ENCODE measurements around the gene KLHL34.

The KLHL34 gene, protein sequence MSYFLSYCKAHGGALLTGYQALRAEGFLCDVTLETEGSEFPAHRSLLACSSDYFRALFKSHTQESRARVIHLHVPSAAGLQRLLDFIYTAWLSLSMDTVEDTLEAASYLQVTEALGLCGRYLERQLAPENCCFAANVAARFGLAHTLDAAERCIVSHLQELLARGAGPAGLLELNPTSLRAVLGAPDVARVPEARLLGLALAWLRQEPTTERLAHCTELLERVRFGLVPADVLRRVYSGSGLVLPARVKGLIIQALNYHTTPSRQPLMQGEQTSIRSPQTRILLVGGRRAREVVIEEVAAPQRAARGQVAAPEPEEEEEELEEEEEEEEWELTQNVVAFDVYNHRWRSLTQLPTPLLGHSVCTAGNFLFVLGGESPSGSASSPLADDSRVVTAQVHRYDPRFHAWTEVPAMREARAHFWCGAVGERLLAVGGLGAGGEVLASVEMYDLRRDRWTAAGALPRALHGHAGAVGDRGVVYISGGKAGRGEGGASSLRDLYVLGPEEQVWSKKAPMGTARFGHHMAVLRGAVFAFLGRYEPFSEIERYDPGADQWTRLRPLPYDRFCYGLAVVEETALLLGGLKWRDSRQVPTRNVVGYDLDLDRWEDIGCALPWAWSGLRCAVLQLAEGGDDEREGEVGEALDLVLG

GRCh38 chrX:21658152-21658737, at the start of gene KLHL34:
Gene KLHL34, minus strand, starts transcription at chrX:21658330. Its CDS starts 542 bp downstream, at chrX:21657788.
- DNase-seq, result no peak

DNA sequence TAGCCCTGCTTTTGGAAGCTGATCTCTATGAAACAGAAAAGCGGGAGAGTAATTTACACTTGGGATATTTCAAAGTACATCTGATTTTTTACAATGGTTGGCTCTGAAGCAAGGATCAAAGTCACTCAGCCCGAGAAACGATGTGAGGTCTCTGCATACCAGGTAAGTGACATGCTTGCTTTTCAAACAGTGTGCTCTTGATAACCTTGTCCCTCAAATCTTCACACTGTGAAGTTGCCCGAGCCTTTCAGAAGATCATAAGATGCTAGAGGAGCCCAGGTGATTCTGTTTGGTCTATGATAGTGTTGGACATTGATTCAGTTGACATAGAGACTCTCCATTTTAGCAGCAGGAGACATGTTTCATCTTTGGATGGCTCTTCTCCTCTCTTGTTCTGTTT, 47.1 kb upstream of the KLHL34 start:
- DNase-seq, result no peak

DNA sequence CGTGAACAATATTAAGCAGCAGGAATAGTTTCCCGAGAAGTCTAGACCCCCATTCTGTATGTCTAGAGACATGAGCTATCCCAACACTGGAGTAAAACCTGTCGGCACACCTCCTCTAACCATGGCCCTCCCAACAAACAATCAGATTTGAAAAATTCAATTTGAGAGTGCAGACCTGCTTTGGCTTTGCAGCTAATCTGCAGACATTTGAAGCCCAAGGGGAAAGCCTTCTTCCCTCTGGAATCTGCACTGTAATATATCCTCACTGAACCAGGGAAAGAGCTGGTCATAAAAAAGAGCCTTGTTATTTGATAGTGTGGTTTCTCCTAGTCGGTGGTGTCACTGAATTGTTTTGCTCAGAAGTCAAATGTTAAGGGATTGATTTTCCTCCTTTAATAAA, 44.6 kb upstream of the KLHL34 start:
- DNase-seq, result no peak

GRCh38 chrX:21700967-21701366, 42.8 kb upstream of the KLHL34 start:
- DNase-seq, result no peak

DNA sequence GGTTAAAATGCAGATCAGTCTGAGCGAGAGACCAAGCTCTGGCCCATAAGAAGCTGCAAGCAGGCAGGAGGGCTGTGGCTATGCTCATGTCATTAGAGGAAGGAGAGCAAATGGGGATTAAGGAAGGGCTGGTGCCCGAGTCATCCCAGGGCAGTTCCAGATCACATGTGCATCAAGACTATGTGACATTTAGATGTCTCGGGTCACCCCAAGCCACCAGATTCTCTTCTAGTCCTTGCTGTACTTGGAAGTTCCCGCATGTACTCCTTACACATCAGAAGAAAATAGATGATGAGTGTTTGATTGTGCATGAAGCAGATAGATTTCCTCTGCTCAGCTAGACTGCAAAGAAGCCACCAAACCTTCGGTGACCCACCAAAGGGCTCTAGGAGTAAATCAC, 42.1 kb upstream of the KLHL34 start:
- DNase-seq, result no peak

- no peak for DNase-seq
Measured at GRCh38 chrX:21699136-21699535, 41.0 kb upstream of the KLHL34 start.

DNA sequence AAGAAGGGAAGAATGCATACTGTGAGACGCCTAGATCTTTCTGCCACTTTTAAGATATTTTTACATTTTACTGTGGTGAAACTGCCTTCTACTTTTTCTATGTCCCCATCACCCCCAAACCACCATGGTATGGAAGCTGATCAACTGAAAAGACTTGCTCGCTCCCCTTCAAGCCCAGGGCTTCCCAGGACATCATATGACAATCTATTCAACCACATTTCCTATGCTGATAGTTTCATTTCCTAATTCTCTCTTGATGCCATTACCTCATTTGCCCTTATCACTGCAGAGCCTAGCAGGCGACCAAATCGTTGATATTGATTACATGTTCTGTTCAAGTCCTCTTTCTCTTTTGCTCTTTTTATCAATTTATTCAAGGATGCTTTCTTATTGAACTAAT, 40.1 kb upstream of the KLHL34 start:
- DNase-seq, result no peak

- no peak for DNase-seq
Measured at GRCh38 chrX:21691512-21692018, 33.4 kb upstream of the KLHL34 start.

GRCh38 chrX:21683941-21684340, 25.8 kb upstream of the KLHL34 start:
- no peak for DNase-seq

DNA sequence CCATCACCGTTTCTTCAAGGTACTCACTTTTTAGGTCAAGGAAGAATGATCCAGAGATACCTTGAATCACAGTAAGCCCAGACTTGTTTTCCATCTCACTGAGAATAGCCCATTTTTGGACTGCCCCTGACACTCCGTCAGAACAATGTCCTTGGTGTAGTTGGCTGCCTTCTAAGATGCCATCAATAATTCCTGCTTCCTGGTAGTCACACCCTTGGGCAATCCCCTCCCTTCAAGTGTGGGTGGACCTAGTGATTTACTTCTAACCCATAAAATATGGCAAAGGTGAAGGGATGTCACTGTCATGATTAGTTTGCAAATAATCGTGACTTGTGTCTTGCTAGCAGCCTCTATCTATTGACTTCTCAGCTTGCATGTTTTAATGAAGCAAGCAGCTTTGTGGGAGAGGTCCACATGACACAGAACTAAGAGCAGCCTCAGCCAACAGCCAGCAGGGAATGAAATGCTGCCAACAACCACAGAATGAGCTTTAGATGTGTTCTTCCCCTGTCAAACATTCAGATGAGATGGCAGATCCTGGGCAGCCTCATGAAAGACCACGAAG, 20.0 kb upstream of the KLHL34 start:
- no peak for DNase-seq

GRCh38 chrX:21675931-21676330, 17.8 kb upstream of the KLHL34 start:
- no peak for DNase-seq

- no peak for DNase-seq
Measured at GRCh38 chrX:21674430-21675186, 16.5 kb upstream of the KLHL34 start.

DNA sequence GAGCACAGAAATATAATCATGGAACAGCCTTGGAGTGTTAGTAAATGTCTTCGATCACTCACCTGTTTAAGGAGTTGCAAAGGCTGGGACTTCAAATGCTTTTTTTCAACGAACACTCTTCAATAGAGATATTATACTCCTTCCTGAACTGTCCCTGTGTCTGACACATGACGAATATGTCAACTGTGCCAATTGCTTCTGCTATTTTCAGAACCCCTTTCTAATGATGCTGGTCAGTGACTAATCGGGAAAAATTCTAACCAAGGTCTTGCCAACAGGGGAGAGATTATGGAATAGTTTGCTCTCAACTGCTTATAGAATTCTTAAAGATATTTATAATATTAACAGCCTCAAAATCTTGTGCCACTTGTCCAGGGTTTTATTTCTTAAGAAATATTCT, 8.5 kb upstream of the KLHL34 start:
- no peak for DNase-seq

GRCh38 chrX:21666252-21666651, 8.1 kb upstream of the KLHL34 start:
- DNase-seq, result no peak

DNA sequence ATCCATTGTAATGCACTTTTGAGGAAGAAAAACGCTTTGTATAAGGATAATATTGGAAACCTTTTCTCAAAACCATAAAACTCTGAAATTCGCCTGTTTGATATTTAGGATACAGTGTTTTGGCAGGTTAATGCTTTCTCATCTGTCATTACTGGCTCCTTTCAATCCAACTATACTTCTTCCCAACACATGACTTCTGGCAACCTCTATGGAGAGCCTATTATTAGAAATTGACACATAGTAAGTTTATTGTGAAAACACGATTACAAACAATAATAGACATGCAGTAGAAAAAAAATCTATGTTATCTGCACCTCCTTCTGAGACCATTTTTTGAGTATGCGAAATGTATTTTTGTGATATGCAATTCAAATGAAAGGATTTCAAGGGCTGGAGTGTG, 4.6 kb upstream of the KLHL34 start:
- no peak for DNase-seq

DNA sequence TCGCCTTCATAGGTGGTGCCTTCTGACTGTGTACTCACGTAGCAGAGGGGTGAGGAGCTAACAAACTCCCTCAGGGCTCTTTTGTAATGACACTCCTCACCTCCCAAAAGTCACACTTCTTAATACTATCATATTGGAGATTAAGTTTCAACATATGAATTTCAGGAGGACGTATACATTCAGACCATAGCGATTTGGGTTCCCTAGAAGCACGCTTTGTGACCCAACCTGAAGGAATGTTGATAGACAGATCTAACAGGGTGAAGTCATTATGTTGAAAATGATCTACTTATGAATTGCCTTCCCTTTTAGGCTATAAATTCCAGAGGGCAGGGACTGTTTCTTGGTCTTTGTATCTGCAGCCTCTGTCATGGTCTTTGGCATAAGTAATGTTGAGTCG, 3.2 kb upstream of the KLHL34 start:
- no peak for DNase-seq

DNA sequence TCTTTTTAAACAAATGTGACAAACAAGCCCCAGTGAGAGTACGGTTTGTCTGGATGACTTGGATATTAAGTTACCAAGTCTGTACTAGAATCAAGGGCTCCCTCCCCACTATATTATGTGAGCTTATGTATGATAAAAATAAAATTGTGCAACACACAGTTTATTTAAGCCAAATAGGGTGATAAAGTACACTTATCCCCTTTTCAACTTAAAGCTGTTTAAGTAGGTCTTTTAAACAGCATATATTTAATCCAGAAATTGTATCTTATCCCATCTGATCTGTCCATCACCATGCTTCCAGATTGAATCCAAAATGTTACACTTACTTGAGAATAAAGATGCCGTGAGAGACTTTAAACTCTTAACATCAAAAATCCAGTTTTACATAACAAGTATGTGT, 2.0 kb upstream of the KLHL34 start:
- no peak for DNase-seq

DNA sequence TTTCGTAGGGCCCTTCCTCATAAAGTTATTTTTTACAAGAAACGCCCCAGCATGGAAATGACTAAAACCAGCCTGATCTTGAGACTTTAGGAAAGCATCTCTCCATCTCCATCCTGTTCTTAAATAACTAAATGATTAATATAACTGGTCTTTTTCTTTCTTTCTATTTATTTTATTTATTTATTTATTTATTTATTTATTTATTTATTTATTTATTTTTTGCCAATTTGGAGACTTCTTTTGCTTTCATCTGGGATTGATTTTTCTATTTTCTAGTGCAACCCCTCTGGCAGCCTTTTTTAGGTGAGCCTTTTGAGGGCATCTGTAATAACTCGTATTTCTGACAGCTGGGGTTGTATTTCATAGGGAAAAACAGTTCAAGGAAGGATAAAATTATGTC, 1.2 kb upstream of the KLHL34 start:
- DNase-seq, result no peak

GRCh38 chrX:21658746-21659145, 616 bp upstream of the KLHL34 start:
- no peak for DNase-seq

DNA sequence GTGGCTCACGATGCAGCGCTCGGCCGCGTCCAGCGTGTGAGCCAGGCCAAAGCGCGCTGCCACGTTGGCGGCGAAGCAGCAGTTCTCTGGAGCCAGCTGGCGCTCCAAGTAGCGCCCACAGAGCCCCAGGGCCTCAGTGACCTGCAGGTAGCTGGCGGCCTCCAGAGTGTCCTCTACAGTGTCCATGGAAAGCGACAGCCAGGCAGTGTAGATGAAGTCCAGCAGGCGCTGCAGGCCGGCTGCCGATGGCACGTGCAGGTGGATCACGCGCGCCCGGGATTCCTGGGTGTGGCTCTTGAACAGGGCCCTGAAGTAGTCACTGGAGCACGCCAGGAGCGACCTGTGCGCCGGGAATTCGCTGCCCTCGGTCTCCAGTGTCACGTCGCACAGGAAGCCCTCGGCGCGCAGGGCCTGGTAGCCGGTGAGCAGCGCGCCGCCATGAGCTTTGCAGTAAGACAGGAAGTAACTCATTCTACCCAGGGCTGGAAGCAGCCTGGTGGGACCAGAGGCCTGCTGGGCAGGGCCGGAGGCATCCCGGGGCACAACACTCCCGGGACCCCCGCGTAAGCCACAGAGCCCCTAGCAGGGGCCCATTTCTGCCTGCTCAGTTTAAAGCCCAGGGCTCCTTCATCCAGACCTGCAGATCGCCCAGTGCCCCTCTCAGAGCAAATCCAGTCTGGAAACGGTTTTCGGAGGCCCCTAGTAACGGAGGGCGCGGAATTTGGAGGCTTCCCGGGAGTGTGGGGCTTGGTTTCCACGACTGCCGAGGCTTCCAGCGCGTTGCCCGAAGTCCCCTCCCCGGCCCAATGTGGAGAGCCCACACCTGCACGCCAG, 595 bp downstream of the KLHL34 start:
- DNase-seq, result no peak

DNA sequence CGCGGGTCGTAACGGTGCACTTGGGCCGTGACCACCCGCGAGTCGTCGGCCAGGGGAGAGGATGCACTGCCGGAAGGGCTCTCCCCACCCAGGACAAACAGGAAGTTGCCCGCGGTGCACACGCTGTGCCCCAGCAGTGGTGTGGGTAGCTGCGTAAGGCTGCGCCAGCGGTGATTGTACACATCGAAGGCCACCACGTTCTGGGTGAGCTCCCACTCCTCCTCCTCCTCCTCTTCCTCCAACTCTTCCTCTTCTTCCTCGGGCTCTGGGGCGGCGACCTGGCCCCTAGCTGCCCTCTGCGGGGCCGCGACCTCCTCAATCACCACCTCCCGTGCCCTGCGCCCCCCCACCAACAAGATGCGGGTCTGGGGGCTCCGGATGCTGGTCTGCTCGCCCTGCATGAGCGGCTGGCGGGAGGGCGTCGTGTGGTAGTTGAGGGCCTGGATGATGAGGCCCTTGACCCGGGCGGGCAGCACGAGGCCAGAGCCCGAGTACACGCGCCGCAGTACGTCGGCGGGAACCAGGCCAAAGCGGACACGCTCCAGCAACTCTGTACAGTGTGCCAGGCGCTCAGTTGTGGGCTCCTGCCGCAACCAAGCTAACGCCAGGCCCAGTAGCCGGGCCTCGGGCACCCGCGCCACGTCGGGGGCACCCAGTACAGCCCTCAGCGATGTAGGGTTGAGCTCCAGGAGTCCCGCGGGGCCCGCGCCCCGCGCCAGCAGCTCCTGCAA, 1.4 kb downstream of the KLHL34 start:
- DNase-seq, result no peak

Measured in bone marrow (tissue), 2 donors.